Nephron progenitor cell (in vitro differentiated cells): ENCODE data around the gene EN2.

Experiments
- DNase-seq: peaks from one replicate; pipeline ENCODE4 v3.0.0; 2021
- H3K27ac Mint-ChIP-seq: 2 replicates; pipeline ENCODE4 v1.8.0; 2021; ENCODE audit warnings: mild to moderate bottlenecking, moderate library complexity, mixed read lengths
- H3K27me3 Mint-ChIP-seq: 2 replicates; pipeline ENCODE4 v1.8.0; 2021; ENCODE audit warnings: mild to moderate bottlenecking, low read depth, mixed read lengths; ENCODE audit not compliant: poor library complexity
- H3K36me3 Mint-ChIP-seq: 2 replicates; pipeline ENCODE4 v1.8.0; 2021; ENCODE audit warnings: low read depth, mixed read lengths
- H3K4me1 Mint-ChIP-seq: 2 replicates; pipeline ENCODE4 v1.8.0; 2021; ENCODE audit warnings: mixed read lengths
- H3K4me3 Mint-ChIP-seq: 2 replicates; pipeline ENCODE4 v1.8.0; 2021; ENCODE audit warnings: mild to moderate bottlenecking, moderate library complexity, mixed read lengths
- H3K9me3 Mint-ChIP-seq: 2 replicates; pipeline ENCODE4 v1.8.0; 2021; ENCODE audit warnings: mild to moderate bottlenecking, moderate library complexity, mixed read lengths
- CTCF ChIP-seq: fragments of 200-600 bp; sonication (generic); IDR thresholded peaks from 2 replicates; pipeline ENCODE4 v1.5.0; 2021; ENCODE audit warnings: antibody characterized with exemption

Gene EN2

GRCh38 chr7:155483868-155484325 is 26.0 kb downstream of the EN2 start:
- no peak for DNase-seq
- Mint-ChIP-seq H3K9me3 (no peaks in the 10 kb centered on the region), H3K36me3 (no peaks in the 10 kb centered on the region), H3K4me3 (no peak overlapping the region), H3K27ac (no peak overlapping the region), H3K4me1 (peaks cover 22% of the 10 kb centered on the region), H3K27me3 (peaks cover 56% of the 10 kb centered on the region)
- TF ChIP-seq CTCF, result no peak

- TF ChIP-seq CTCF, result no peak
- H3K27ac Mint-ChIP-seq, result no peak overlapping the region
- H3K27me3 Mint-ChIP-seq, result peaks cover 59% of the 10 kb centered on the region
- no peak overlapping the region for H3K4me3 Mint-ChIP-seq
- H3K36me3 Mint-ChIP-seq, result no peaks in the 10 kb centered on the region
- no peak for DNase-seq
- peaks cover 25% of the 10 kb centered on the region for H3K4me1 Mint-ChIP-seq
- no peaks in the 10 kb centered on the region for H3K9me3 Mint-ChIP-seq
Observed at GRCh38 chr7:155484483-155485399, 26.8 kb downstream of the EN2 start.

GRCh38 chr7:155486783-155487508 is 29.0 kb downstream of the EN2 start:
- TF ChIP-seq CTCF, result no peak
- DNase-seq, result no peak
- peaks cover 42% of the 10 kb centered on the region for H3K4me1 Mint-ChIP-seq
- no peaks in the 10 kb centered on the region for H3K36me3 Mint-ChIP-seq
- no peak overlapping the region for H3K4me3 Mint-ChIP-seq
- H3K9me3 Mint-ChIP-seq, result no peaks in the 10 kb centered on the region
- H3K27ac Mint-ChIP-seq, result no peak overlapping the region
- H3K27me3 Mint-ChIP-seq, result peaks cover 70% of the 10 kb centered on the region

- Mint-ChIP-seq H3K4me1 (peaks cover 42% of the 10 kb centered on the region), H3K27me3 (peaks cover 71% of the 10 kb centered on the region), H3K36me3 (no peaks in the 10 kb centered on the region), H3K9me3 (no peaks in the 10 kb centered on the region), H3K4me3 (no peak overlapping the region), H3K27ac (no peak overlapping the region)
- DNase-seq, result no peak
- TF ChIP-seq CTCF, result no peak
Observed at GRCh38 chr7:155487509-155488482, 29.9 kb downstream of the EN2 start.

GRCh38 chr7:155488483-155489127 is 30.7 kb downstream of the EN2 start:
- DNase-seq, result no peak
- H3K9me3 Mint-ChIP-seq, result no peaks in the 10 kb centered on the region
- H3K4me1 Mint-ChIP-seq, result peaks cover 38% of the 10 kb centered on the region
- no peak for TF ChIP-seq CTCF
- no peak overlapping the region for H3K4me3 Mint-ChIP-seq
- H3K27me3 Mint-ChIP-seq, result peaks cover 71% of the 10 kb centered on the region
- H3K27ac Mint-ChIP-seq, result no peak overlapping the region
- H3K36me3 Mint-ChIP-seq, result no peaks in the 10 kb centered on the region
